Astrocyte of the spinal cord (primary cell): ENCODE measurements around the gene AFG3L2.

Source experiments
- DNase-seq: peaks from one replicate; pipeline ENCODE4 v3.0.0; 2011; ENCODE audit warnings: low read depth, low spot score
- H3K4me3 ChIP-seq: 2 replicates; pipeline ENCODE4 v1.5.1; 2011; ENCODE audit warnings: low read depth, mild to moderate bottlenecking, low read length, moderate library complexity
- in situ Hi-C: cut with HindIII; loops from 2 replicates; pipeline ENCODE4 v1.10.0; 2017; ENCODE audit warnings: low sequenced_read_pairs
- TF ChIP-seq, protein P1 (sequence below): IDR thresholded peaks from 2 replicates; pipeline ENCODE4 v1.5.1; 2012; ENCODE audit warnings: low read depth, mild to moderate bottlenecking, low read length, inconsistent platforms

AFG3L2 gene

DNA sequence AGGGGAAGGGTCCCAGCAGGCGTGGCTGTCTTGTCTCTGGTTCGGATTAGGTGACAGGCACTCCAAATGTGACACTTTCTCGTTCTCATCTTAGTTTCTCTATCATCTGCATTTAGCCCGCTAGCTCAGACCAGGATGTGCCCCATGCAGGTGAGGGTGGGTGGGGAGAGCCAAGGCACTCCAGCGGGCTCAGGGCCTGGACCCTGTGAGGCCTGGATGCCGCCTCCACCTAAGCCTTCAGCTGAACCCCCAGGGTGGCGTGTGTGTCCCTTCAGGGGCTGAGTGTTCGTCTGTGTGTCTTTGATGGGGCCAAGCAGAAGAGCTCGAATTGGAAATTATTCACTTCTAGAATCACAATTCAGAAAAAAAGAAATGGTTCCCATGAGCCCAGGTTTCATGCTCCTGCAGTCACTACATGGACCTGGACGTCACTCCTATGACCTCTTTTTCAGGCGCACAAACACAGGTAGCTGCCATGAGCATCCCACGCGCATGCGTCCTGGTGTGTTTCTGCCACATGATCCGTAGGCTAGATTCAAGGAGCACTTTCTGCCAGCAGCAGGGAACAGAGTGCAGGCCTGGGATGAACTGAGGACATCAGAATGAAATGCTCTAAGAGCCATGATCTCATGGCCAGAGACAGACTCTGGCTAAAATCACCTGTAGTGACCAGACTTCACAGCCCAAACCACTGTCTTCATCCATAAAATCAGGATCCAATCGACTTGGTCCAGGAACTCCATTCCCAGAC lies 97.1 kb downstream of the AFG3L2 start:
- in situ Hi-C loops, result no loop called here
- no peak overlapping the region for H3K4me3 ChIP-seq
- TF ChIP-seq, protein P1, sequence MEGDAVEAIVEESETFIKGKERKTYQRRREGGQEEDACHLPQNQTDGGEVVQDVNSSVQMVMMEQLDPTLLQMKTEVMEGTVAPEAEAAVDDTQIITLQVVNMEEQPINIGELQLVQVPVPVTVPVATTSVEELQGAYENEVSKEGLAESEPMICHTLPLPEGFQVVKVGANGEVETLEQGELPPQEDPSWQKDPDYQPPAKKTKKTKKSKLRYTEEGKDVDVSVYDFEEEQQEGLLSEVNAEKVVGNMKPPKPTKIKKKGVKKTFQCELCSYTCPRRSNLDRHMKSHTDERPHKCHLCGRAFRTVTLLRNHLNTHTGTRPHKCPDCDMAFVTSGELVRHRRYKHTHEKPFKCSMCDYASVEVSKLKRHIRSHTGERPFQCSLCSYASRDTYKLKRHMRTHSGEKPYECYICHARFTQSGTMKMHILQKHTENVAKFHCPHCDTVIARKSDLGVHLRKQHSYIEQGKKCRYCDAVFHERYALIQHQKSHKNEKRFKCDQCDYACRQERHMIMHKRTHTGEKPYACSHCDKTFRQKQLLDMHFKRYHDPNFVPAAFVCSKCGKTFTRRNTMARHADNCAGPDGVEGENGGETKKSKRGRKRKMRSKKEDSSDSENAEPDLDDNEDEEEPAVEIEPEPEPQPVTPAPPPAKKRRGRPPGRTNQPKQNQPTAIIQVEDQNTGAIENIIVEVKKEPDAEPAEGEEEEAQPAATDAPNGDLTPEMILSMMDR, result no peak
- DNase-seq, result no peak
